PC-3 (cell line): ENCODE measurements around the gene KAZN. TPM values are rescaled to one million over a fixed set of nuclear protein-coding genes. Genes with fewer than 3 reads are reported as not detected.

ENCODE experiments used
- ATAC-seq: fragments of 200-7000 bp; cut with Tn5 transposase; 2 replicates; pipeline ENCODE4 v1.9.1; 2020; ENCODE audit warnings: mild to moderate bottlenecking, moderate library complexity
- BruUV-seq: library from RNA; stranded (reverse); fragments of 400-500 nt; replicated peaks from 2 replicates; lab custom pipeline; 2021; lab: Mats Ljungman, UMichigan
- CTCF ChIA-PET: fragments of 300-600 bp; sonication (Branson Sonifier 250); formaldehyde crosslinking; loops from one replicate; lab custom pipeline; 2022; ENCODE audit warnings: antibody characterized with exemption; lab: Charles Lee
- POLR2A ChIA-PET: fragments of 300-600 bp; sonication (Branson Sonifier 250); formaldehyde crosslinking; loops from one replicate; lab custom pipeline; 2022; ENCODE audit warnings: antibody characterized with exemption; ENCODE audit not compliant: unreplicated experiment; lab: Charles Lee
- DNase-seq: peaks from one replicate; pipeline ENCODE4 v3.0.0-alpha.2; 2015
- H2AFZ ChIP-seq: fragments of 300-600 bp; sonication (generic); 2 replicates; pipeline ENCODE4 v1.6.0; 2016; ENCODE audit warnings: antibody characterized with exemption, low read length
- H3F3A ChIP-seq: fragments of 300-600 bp; sonication (generic); one replicate; pipeline ENCODE4 v1.6.0; 2017; ENCODE audit warnings: antibody characterized with exemption, low read length, control low read depth, mild to moderate bottlenecking; ENCODE audit not compliant: unreplicated experiment
- H3K27ac ChIP-seq: fragments of 300-600 bp; sonication (generic); 2 replicates; pipeline ENCODE4 v1.5.1; 2016; ENCODE audit warnings: mild to moderate bottlenecking, low read length
- H3K27me3 ChIP-seq: fragments of 300-600 bp; sonication (generic); 2 replicates; pipeline ENCODE4 v1.6.1; 2016; ENCODE audit warnings: low read length, mixed read lengths
- H3K36me3 ChIP-seq: fragments of 300-600 bp; sonication (generic); 2 replicates; pipeline ENCODE4 v1.6.1; 2016; ENCODE audit warnings: low read depth, mixed run types, low read length, mixed read lengths
- H3K4me1 ChIP-seq: fragments of 300-600 bp; sonication (generic); 2 replicates; pipeline ENCODE4 v1.5.1; 2016; ENCODE audit warnings: low read length; ENCODE audit not compliant: insufficient read depth
- H3K4me2 ChIP-seq: fragments of 300-600 bp; sonication (generic); 2 replicates; pipeline ENCODE4 v1.6.0; 2016; ENCODE audit warnings: low read length
- H3K4me3 ChIP-seq: fragments of 300-600 bp; sonication (generic); 2 replicates; pipeline ENCODE4 v1.5.1; 2016; ENCODE audit warnings: mild to moderate bottlenecking, low read length, mixed read lengths
- H3K79me2 ChIP-seq: fragments of 300-600 bp; sonication (generic); 2 replicates; pipeline ENCODE4 v1.6.1; 2017; ENCODE audit warnings: low read length, mixed read lengths
- H3K9ac ChIP-seq: fragments of 300-600 bp; sonication (generic); 2 replicates; pipeline ENCODE4 v1.6.0; 2016; ENCODE audit warnings: mild to moderate bottlenecking, low read length
- H3K9me2 ChIP-seq: fragments of 300-600 bp; sonication (generic); replicated peaks from 2 replicates; pipeline ENCODE4 v1.6.1; 2016; ENCODE audit warnings: mixed run types, low read length, mixed read lengths
- H3K9me3 ChIP-seq: fragments of 300-600 bp; sonication (generic); 2 replicates; pipeline ENCODE4 v1.6.1; 2016; ENCODE audit warnings: low read length, mixed read lengths
- H4K20me1 ChIP-seq: fragments of 300-600 bp; sonication (generic); 2 replicates; pipeline ENCODE4 v1.6.1; 2016; ENCODE audit warnings: low read length, mixed read lengths
- CTCF ChIP-seq: fragments of 300-600 bp; sonication (generic); conservative IDR thresholded peaks from 2 replicates; pipeline ENCODE4 v1.5.1; 2017; ENCODE audit warnings: antibody characterized with exemption, low read depth, mild to moderate bottlenecking, low read length
- EZH2 ChIP-seq: fragments of 300-600 bp; sonication (generic); IDR thresholded peaks from one replicate; pipeline ENCODE4 v1.6.1; 2017; ENCODE audit warnings: antibody characterized with exemption, mild to moderate bottlenecking, low read length; ENCODE audit not compliant: unreplicated experiment
- EZH2phosphoT487 ChIP-seq: fragments of 300-600 bp; sonication (generic); IDR thresholded peaks from 2 replicates; pipeline ENCODE4 v1.6.1; 2018; ENCODE audit warnings: mild to moderate bottlenecking, antibody characterized with exemption, low read length, borderline replicate concordance
- intact Hi-C: fragments of 100-400 bp; cut with micrococcal nuclease; formaldehyde crosslinking; loops from 2 replicates; pipeline ENCODE4 v1.9.0; 2023
- total RNA-seq: library from RNA; depleted of rRNA; stranded (reverse); fragments of >200 nt; gene quantifications from 2 replicates; pipeline ENCODE4 v1.2.3, GENCODE V29; 2014

The KAZN gene
- total RNA-seq, 1 experiment from 2014 or later, result 2.0 TPM

- H4K20me1 ChIP-seq, result no peaks in the 10 kb centered on the region
- H3K9me2 ChIP-seq, result no peaks in the 10 kb centered on the region
- H3K9me3 ChIP-seq, result no peaks in the 10 kb centered on the region
- H3K36me3 ChIP-seq, result no peaks in the 10 kb centered on the region
- H3K4me2 ChIP-seq, result no peak overlapping the region
- BruUV-seq, result no TSS peak
- H3K4me1 ChIP-seq, result peaks cover 18% of the 10 kb centered on the region
- H3K79me2 ChIP-seq, result no peaks in the 10 kb centered on the region
- H3K9ac ChIP-seq, result no peak overlapping the region
- H3K27me3 ChIP-seq, result no peaks in the 10 kb centered on the region
- CTCF ChIA-PET, result no interaction called here
- H3K27ac ChIP-seq, result no peak overlapping the region
- H3K4me3 ChIP-seq, result no peak overlapping the region
- no peak for DNase-seq
- H2AFZ ChIP-seq, result no peak overlapping the region
- TF ChIP-seq CTCF (no peak), EZH2phosphoT487 (no peak), EZH2 (no peak)
- no peaks in the 10 kb centered on the region for H3F3A ChIP-seq
- intact Hi-C loops, result no loop called here
- no peak for ATAC-seq
- POLR2A ChIA-PET, result no interaction called here
Measured at GRCh38 chr1:14613926-14614325, 15.4 kb downstream of the KAZN start.

- no TSS peak for BruUV-seq
- no peak overlapping the region for H3K4me2 ChIP-seq
- no peaks in the 10 kb centered on the region for H3F3A ChIP-seq
- ChIA-PET CTCF (no interaction called here), POLR2A (no interaction called here)
- H3K4me1 ChIP-seq, result peaks cover 18% of the 10 kb centered on the region
- intact Hi-C loops, result no loop called here
- H2AFZ ChIP-seq, result no peak overlapping the region
- no peaks in the 10 kb centered on the region for H4K20me1 ChIP-seq
- TF ChIP-seq CTCF, result no peak
- TF ChIP-seq EZH2, result no peak
- no peak for TF ChIP-seq EZH2phosphoT487
- ATAC-seq (no peak), DNase-seq (no peak)
- H3K4me3 ChIP-seq, result no peak overlapping the region
- no peaks in the 10 kb centered on the region for H3K36me3 ChIP-seq
- H3K9ac ChIP-seq, result no peak overlapping the region
- H3K27me3 ChIP-seq, result no peaks in the 10 kb centered on the region
- no peak overlapping the region for H3K27ac ChIP-seq
- no peaks in the 10 kb centered on the region for H3K9me2 ChIP-seq
- no peaks in the 10 kb centered on the region for H3K79me2 ChIP-seq
- no peaks in the 10 kb centered on the region for H3K9me3 ChIP-seq
Measured at GRCh38 chr1:14614341-14614740, 15.9 kb downstream of the KAZN start.

GRCh38 chr1:14615549-14616218 lies 17.2 kb downstream of the KAZN start:
- no TSS peak for BruUV-seq
- DNase-seq (no peak), ATAC-seq (no peak)
- H3K9ac ChIP-seq, result no peak overlapping the region
- no peaks in the 10 kb centered on the region for H3K27me3 ChIP-seq
- peaks cover 18% of the 10 kb centered on the region for H3K4me1 ChIP-seq
- CTCF ChIA-PET, result no interaction called here
- H3K4me3 ChIP-seq, result no peak overlapping the region
- H3K79me2 ChIP-seq, result no peaks in the 10 kb centered on the region
- POLR2A ChIA-PET, result no interaction called here
- intact Hi-C loops, result no loop called here
- TF ChIP-seq CTCF (no peak), EZH2 (no peak), EZH2phosphoT487 (no peak)
- H4K20me1 ChIP-seq, result no peaks in the 10 kb centered on the region
- H3F3A ChIP-seq, result no peaks in the 10 kb centered on the region
- H3K9me3 ChIP-seq, result no peaks in the 10 kb centered on the region
- H3K9me2 ChIP-seq, result no peaks in the 10 kb centered on the region
- no peak overlapping the region for H2AFZ ChIP-seq
- H3K4me2 ChIP-seq, result no peak overlapping the region
- H3K36me3 ChIP-seq, result no peaks in the 10 kb centered on the region
- H3K27ac ChIP-seq, result no peak overlapping the region
